ENCODE results near the gene CTPS1. TPM values are rescaled to one million over a fixed set of nuclear protein-coding genes. Genes with fewer than 3 reads are reported as not detected.

CTPS1 gene
- 84.9 to 114 TPM (median 93.2 TPM) in 5 replicates for total RNA-seq (2022; extraction: Qiagen RNA extraction; ENCODE audit: low read depth)

DNA sequence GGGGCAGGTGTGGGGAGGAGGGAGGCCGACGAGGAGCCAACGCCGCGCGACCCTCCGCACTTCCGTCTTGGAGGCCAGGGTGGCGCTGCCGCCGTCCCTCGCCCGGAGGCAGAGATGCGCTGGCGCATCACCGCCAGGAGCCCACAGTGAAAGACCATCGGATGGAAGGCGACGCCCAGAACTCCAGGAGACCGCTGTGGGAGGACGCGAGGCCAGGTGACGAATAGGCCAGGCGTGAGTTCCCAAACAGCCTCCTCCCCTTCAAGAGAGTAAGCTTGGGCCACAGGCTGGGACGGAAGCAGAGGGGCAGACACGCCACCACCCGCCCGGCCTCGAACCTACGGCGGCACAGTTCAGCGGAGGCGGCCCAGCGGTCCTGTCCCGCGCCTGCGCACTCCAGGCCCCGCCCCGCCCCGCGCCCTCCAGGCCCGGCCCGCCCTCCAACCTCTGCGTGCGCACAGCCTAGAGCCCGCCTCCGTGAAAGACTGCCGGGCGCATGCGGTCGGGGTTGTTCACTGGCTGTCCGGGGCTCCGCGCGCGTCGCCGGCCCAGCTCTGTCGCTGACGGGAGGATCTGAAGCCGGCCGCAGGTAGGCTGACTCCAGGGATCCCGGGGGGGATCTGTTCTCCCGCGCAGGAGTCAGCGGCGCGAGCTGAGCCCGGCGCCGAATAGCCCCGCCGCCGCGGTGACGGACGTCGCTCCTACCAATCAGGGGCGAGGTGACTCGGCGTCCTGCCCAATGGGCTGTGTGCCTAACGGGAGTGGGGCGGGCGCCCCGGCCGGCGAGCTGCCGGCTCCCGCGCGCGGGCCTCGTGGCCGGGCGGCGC lies at the start of gene CTPS1:
Gene CTPS1, plus strand, starts transcription at position 456 of the 827 bp plus-strand sequence. CDS start 3,595 bp downstream, outside the sequence.

GRCh38 chr1:41021526-41022308 lies 42.2 kb downstream of the CTPS1 start, which contains the start of gene SLFNL1:
SLFNL1 (minus strand) TSS chr1:41021725; CDS start chr1:41020660, 1,065 bp downstream.

Other genes starting within 250 kb of the CTPS1 start
- 0.17 to 0.25 TPM (median 0.17 TPM) in 5 replicates for gene KCNQ4, start 195.9 kb upstream of the CTPS1 start, total RNA-seq (2022; extraction: Qiagen RNA extraction; ENCODE audit: low read depth)
- gene CITED4, start 117.3 kb upstream of the CTPS1 start, total RNA-seq (2022; extraction: Qiagen RNA extraction; ENCODE audit: low read depth), result 26.1 to 53.1 TPM (median 44.1 TPM) in 5 replicates
- 0.03 to 0.07 TPM (median 0.06 TPM) in 3 of 5 replicates, not detected in the others for gene SLFNL1, start 42.0 kb downstream of the CTPS1 start, total RNA-seq (2022; extraction: Qiagen RNA extraction; ENCODE audit: low read depth)

All from A549 treated with DMSO at 1 μM for 4 hours (cell line).